ENCODE data around the gene CPTP. TPM values are rescaled to one million over a fixed set of nuclear protein-coding genes. Genes with fewer than 3 reads are reported as not detected.

The CPTP gene
- total RNA-seq, 1 donor from 2014 or later: 18.7 TPM

DNA sequence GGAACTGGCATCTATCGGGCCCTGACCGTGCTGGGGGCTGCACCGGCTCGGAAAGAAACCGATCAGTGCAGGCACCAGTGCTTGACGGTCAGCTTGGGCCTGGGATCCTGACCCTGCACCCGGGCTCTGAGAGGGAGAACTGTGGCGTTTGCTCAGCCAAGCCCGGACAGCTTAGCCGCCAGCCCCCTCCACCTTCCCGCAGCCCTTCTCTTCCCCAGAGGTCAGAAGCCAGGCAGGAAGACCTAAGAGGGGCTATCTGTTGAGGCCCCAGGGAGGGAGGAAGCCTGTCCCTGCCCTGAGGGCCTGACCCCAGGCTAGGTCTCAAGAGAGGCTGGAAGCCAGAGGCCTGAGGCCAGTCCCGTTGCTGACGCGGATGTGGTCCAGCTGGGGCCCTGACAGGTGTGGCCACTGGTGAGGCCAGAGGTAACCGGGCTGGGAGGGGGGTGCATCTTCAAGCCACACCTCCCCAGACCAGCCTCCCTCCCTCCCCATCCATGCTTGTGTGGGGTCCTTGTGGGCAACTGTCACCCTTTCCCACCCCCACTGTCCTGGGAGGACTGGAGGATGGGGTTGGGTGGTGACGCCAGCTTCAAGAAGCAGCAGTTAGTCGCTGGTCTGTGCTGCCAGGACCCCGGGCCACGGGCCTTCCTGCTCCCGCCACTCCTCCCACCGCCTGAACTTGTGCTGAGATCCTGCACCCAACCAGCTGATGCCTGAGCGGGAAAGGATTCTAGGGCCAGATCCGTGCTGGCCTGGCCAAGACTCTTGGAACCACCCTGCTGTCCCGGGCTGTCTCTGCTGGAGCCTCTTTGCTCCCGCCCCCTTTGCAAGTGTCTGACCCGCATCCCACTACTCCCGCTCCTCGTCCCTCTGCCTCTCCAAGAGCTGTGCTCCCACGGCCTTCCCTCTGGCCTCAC is 27.2 kb downstream of the CPTP start:
- Mint-ChIP-seq H3K36me3 (ENCODE audit: unreplicated experiment) (no peaks in the 10 kb centered on the region), H3K4me1 (ENCODE audit: low read depth, unreplicated experiment) (peaks cover 15% of the 10 kb centered on the region), H3K4me3 (ENCODE audit: unreplicated experiment) (peak overlapping the region; percentile 81), H3K27me3 (ENCODE audit: unreplicated experiment) (peaks cover 11% of the 10 kb centered on the region), H3K27ac (ENCODE audit: unreplicated experiment) (peak overlapping the region; percentile 75), H3K9me3 (ENCODE audit: unreplicated experiment) (peaks cover 3% of the 10 kb centered on the region)
- TF ChIP-seq, protein P1, sequence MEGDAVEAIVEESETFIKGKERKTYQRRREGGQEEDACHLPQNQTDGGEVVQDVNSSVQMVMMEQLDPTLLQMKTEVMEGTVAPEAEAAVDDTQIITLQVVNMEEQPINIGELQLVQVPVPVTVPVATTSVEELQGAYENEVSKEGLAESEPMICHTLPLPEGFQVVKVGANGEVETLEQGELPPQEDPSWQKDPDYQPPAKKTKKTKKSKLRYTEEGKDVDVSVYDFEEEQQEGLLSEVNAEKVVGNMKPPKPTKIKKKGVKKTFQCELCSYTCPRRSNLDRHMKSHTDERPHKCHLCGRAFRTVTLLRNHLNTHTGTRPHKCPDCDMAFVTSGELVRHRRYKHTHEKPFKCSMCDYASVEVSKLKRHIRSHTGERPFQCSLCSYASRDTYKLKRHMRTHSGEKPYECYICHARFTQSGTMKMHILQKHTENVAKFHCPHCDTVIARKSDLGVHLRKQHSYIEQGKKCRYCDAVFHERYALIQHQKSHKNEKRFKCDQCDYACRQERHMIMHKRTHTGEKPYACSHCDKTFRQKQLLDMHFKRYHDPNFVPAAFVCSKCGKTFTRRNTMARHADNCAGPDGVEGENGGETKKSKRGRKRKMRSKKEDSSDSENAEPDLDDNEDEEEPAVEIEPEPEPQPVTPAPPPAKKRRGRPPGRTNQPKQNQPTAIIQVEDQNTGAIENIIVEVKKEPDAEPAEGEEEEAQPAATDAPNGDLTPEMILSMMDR (IDR thresholded peaks at IDR 0.05; ENCODE audit: partially characterized antibody, unreplicated experiment): no peak
- DNase-seq: peak; percentile 64

DNA sequence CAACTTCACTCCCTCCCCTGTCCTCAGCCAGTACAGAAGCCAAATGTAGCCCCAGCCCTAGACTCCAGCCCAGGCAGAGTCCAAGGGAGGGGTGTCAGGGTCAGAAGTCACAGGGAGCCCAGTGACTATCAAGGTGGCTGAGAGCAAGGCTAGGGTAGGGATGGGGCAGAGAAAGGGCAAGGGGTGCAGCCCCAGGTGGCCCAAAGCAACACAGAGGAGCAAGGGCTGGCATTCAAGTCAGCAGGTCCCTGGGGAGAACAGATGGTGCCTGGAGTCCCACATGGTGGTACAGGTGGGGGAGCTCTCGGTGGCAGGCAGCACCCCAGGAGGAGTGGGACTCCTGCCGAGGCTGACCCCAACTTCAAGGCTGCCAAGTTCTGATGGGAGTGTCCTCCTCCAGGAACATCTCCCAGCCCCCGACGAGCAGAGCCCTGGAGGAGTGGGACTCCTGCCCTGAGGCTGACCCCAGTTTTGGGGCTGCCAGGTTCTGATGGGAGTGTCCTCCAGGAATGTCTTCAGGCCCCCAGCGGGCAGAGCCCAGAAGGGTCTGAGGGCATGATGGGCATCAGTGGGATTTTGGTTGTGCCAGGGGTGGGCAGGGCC is 28.3 kb downstream of the CPTP start:
- TF ChIP-seq, protein P1 (IDR thresholded peaks at IDR 0.05; ENCODE audit: partially characterized antibody, unreplicated experiment): no peak
- no peaks in the 10 kb centered on the region for H3K36me3 Mint-ChIP-seq (ENCODE audit: unreplicated experiment)
- peak; percentile 20 for DNase-seq
- H3K4me3 Mint-ChIP-seq (ENCODE audit: unreplicated experiment): peak overlapping the region; percentile 63
- H3K27me3 Mint-ChIP-seq (ENCODE audit: unreplicated experiment): peaks cover 12% of the 10 kb centered on the region
- H3K9me3 Mint-ChIP-seq (ENCODE audit: unreplicated experiment): peaks cover 3% of the 10 kb centered on the region
- peaks cover 9% of the 10 kb centered on the region for H3K4me1 Mint-ChIP-seq (ENCODE audit: low read depth, unreplicated experiment)
- no peak overlapping the region for H3K27ac Mint-ChIP-seq (ENCODE audit: unreplicated experiment)

DNA sequence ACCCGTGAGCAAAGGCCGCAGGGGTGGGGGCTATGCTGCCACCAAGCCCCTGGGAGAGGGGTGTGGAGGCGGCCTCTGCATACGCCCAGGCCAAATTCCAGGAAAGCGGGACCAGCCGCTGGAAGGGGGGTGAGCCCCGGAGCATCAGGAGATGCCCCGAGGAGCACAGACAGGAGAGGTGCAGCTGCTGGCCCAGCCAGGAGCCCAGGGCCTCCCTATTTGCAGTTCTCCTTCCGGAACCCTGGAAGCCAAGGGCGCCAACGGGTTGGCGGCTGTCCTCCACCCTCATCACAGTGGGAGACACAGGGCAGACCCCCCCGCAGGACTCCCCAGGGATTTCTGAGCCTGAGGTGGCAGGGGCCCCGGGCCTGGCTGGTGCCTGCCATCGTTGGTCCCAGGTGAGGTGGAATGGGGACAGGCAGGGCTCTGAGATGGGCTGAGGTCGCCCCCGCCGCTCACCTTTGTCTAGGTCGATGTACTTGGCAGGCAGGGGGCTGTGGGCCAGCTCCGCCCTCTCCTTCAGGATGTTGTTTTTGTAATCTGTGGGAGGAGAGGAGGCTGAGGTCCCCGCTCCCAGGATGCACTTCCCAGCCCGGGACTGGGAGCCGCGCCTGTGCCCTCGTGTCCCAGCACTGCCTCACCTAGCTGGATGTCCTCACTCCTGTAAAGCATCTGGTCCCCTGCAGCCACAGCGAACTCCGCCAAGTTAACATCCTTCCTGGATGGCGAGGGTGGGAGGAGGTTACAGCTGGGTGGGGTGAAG is 29.0 kb downstream of the CPTP start:
- no peak overlapping the region for H3K27ac Mint-ChIP-seq (ENCODE audit: unreplicated experiment)
- H3K27me3 Mint-ChIP-seq (ENCODE audit: unreplicated experiment): peaks cover 12% of the 10 kb centered on the region
- DNase-seq: peak; percentile 37
- peaks cover 3% of the 10 kb centered on the region for H3K9me3 Mint-ChIP-seq (ENCODE audit: unreplicated experiment)
- TF ChIP-seq, protein P1 (IDR thresholded peaks at IDR 0.05; ENCODE audit: partially characterized antibody, unreplicated experiment): no peak
- peaks cover 9% of the 10 kb centered on the region for H3K4me1 Mint-ChIP-seq (ENCODE audit: low read depth, unreplicated experiment)
- no peak overlapping the region for H3K4me3 Mint-ChIP-seq (ENCODE audit: unreplicated experiment)
- no peaks in the 10 kb centered on the region for H3K36me3 Mint-ChIP-seq (ENCODE audit: unreplicated experiment)

DNA sequence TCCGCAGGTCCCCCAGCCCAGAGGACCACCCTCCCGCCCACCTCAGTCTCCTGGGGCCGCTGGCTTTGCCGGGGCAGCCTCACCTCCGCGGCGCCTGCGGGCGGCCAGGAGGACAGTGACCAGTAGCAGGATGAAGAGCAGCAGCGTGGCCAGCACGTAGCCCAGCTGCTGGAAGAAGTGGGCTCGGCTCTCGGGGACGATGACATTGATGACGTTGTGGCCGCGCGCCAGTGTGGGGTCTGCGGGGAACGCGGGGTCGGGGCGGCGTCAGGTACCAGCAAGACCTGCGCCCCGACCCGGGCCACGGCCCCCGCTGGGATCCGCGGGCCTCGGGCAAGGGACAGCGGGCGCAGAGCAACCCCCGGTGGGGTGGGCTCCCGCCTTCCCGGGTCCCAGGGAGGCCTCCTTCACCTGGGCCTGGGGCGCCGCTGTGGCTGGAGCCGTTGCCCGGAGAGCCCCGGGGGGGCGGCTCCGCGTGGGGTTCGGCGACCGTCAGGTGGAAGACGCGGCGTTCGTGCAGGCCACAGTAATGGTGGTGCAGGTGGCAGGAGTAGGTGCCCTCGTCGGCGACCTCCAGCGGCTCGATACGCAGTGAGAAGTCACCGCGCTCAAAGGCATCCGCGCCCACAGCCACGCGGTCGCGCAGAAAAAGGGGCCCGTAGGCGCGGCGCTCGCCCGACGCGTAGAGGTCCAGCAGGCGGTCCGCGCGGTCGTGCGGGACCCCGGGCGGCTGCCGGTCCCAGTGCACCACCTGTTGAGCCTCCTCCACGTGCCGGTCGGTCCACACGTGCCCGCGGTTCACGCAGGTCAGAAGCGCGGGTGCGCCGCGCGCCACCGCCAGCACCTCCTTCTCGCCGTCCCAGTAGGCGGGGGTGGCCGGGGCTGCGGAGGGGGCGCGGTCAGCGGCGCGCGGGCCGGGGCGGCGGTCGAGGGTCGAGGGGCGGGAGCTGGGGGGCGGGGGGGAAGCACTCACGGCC is 30.0 kb downstream of the CPTP start:
- no peak overlapping the region for H3K27ac Mint-ChIP-seq (ENCODE audit: unreplicated experiment)

More for the DNA sequence above, 30.0 kb downstream of the CPTP start:
- peak; percentile 56 for DNase-seq
- TF ChIP-seq, protein P1 (IDR thresholded peaks at IDR 0.05; ENCODE audit: partially characterized antibody, unreplicated experiment): no peak
- peaks cover 3% of the 10 kb centered on the region for H3K9me3 Mint-ChIP-seq (ENCODE audit: unreplicated experiment)
- H3K36me3 Mint-ChIP-seq (ENCODE audit: unreplicated experiment): no peaks in the 10 kb centered on the region
- peaks cover 11% of the 10 kb centered on the region for H3K4me1 Mint-ChIP-seq (ENCODE audit: low read depth, unreplicated experiment)
- no peak overlapping the region for H3K4me3 Mint-ChIP-seq (ENCODE audit: unreplicated experiment)
- H3K27me3 Mint-ChIP-seq (ENCODE audit: unreplicated experiment): peaks cover 12% of the 10 kb centered on the region

Data from glutamatergic neuron (in vitro differentiated cells).